Endothelial cell of hepatic sinusoid (primary cell): Measurements from ENCODE around the gene C12orf42.

Experiments
- in situ Hi-C: cut with HindIII; loops from 2 replicates; pipeline ENCODE4 v1.10.0; 2017; ENCODE audit warnings: low sequenced_read_pairs

The C12orf42 gene

GRCh38 chr12:103495469-103496456 lies at the start of gene C12orf42:
C12orf42 (minus strand) TSS chr12:103495968; CDS start chr12:103478426, 17,542 bp downstream.
- in situ Hi-C loops = no loop called here

GRCh38 chr12:103542078-103542477 lies 46.3 kb upstream of the C12orf42 start:
- in situ Hi-C loops = no loop called here

GRCh38 chr12:103540319-103540718 lies 44.6 kb upstream of the C12orf42 start:
- in situ Hi-C loops = no loop called here

GRCh38 chr12:103538397-103538796 lies 42.6 kb upstream of the C12orf42 start:
- in situ Hi-C loops = no loop called here

- in situ Hi-C loops = no loop called here
These were observed 34.7 kb upstream of the C12orf42 start for GRCh38 chr12:103530307-103531066.

GRCh38 chr12:103529306-103529705 lies 33.5 kb upstream of the C12orf42 start:
- in situ Hi-C loops = loop anchor here (5.0 kb wide), 1 partner anchor 72 kb away; no protein-coding TSS in a partner anchor

- in situ Hi-C loops = no loop called here
These were observed 28.6 kb upstream of the C12orf42 start for GRCh38 chr12:103524238-103524875.

GRCh38 chr12:103523771-103524170 lies 28.0 kb upstream of the C12orf42 start:
- in situ Hi-C loops = no loop called here

GRCh38 chr12:103520686-103521215 lies 25.0 kb upstream of the C12orf42 start:
- in situ Hi-C loops = no loop called here

GRCh38 chr12:103519632-103520031 lies 23.9 kb upstream of the C12orf42 start:
- in situ Hi-C loops = no loop called here

- in situ Hi-C loops = no loop called here
These were observed 23.1 kb upstream of the C12orf42 start for GRCh38 chr12:103518899-103519298.

GRCh38 chr12:103517161-103517560 lies 21.4 kb upstream of the C12orf42 start:
- in situ Hi-C loops = no loop called here

GRCh38 chr12:103515341-103515740 lies 19.6 kb upstream of the C12orf42 start:
- in situ Hi-C loops = no loop called here

- in situ Hi-C loops = no loop called here
These were observed 18.1 kb upstream of the C12orf42 start for GRCh38 chr12:103513875-103514274.

- in situ Hi-C loops = no loop called here
These were observed 9.8 kb upstream of the C12orf42 start for GRCh38 chr12:103505371-103506236.

GRCh38 chr12:103504606-103505005 lies 8.8 kb upstream of the C12orf42 start:
- in situ Hi-C loops = no loop called here

GRCh38 chr12:103503546-103504480 lies 8.0 kb upstream of the C12orf42 start:
- in situ Hi-C loops = no loop called here

- in situ Hi-C loops = no loop called here
These were observed 5.7 kb upstream of the C12orf42 start for GRCh38 chr12:103501447-103501846.

GRCh38 chr12:103499571-103499970 lies 3.8 kb upstream of the C12orf42 start:
- in situ Hi-C loops = no loop called here
